Epithelial cell of esophagus (primary cell): ENCODE measurements around the gene TPP2.

Experiments
- DNase-seq: peaks from one replicate; pipeline ENCODE4 v3.0.0; 2010; ENCODE audit warnings: low read depth
- H3K4me3 ChIP-seq: 2 replicates; pipeline ENCODE4 v1.5.1; 2011; ENCODE audit warnings: mild to moderate bottlenecking, low read length, control low read depth
- CTCF ChIP-seq: IDR thresholded peaks from 2 replicates; pipeline ENCODE4 v1.5.1; 2011; ENCODE audit warnings: low read depth, mild to moderate bottlenecking, low read length, control low read depth, inconsistent platforms; ENCODE audit not compliant: insufficient read depth; ENCODE audit errors: missing control alignments

The TPP2 gene

DNA sequence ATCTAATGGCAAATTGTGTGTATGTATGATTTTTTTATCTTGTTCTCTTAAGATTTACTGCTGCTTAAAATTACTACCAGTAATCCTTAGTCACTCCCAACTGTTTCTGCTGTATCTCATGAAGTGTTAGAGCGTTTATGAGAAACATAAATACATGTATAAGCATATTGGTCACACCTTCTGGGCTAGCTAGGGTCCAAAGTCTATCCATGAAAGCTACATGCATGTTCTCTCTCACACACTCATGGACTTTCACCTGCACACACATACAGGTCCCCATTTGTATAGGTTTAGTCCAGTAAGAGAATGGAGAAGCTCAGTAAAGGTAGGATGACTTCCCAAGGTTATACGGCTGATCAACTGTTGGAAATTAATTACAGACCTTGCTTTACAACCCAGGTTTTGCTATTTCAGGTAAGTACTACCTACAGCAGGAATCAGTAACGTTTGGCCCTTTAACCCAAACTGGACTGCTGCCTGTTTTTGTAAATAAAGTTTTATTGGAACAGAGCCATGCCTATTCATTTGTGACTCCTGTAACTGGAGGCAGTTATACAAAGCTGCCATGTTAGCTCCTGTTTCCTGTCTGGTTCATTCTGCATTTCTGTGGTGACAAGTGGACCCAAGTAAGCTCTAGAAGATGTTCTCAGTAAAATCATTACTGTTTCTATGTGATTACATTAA lies 82.8 kb downstream of the TPP2 start:
- no peak for DNase-seq
- H3K4me3 ChIP-seq = no peak overlapping the region
- no peak for TF ChIP-seq CTCF

- no peak overlapping the region for H3K4me3 ChIP-seq
- no peak for DNase-seq
- TF ChIP-seq CTCF = no peak
Observed at GRCh38 chr13:102680133-102680717, 83.4 kb downstream of the TPP2 start.

GRCh38 chr13:102680842-102681740 lies 84.3 kb downstream of the TPP2 start:
- H3K4me3 ChIP-seq = no peak overlapping the region
- DNase-seq = no peak
- no peak for TF ChIP-seq CTCF

DNA sequence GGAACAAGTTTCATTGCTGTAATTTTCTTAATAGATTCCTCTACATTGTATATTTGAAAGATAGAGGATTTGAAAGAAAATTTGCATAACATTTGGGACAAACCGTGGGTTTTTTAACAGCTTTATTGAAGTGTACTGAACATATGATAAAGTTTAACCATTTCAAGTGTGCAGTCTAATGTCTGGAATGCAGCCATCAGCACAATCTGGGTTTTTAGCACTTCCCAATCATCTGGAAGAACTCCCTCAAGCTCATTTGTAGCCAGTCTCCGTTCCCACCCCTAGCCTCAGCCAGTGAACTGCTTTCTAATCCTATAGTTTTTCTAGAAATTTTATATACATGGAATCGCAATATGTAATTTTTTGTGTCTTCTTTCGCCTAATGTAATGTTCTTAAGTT lies 85.4 kb downstream of the TPP2 start:
- TF ChIP-seq CTCF = no peak
- no peak for DNase-seq
- no peak overlapping the region for H3K4me3 ChIP-seq

DNA sequence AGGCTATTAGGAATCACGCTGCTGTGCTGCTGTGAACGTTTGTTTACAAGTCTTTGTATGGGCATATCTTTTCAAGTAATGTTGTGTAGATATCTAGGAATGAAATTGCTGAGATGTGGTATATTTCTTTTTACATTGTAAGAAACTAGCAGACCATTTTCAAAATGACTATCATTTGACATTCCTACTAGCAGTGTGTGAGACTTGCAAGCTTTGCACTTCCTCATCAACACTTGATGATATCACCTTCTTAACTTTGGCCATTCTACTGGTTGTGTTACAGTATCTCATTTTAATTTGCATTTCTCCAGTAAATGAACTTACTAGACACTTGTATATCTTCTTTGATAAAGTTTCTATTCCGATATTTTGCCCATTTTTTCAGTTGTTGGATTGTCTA lies 85.9 kb downstream of the TPP2 start:
- H3K4me3 ChIP-seq = no peak overlapping the region
- TF ChIP-seq CTCF = no peak

DNA sequence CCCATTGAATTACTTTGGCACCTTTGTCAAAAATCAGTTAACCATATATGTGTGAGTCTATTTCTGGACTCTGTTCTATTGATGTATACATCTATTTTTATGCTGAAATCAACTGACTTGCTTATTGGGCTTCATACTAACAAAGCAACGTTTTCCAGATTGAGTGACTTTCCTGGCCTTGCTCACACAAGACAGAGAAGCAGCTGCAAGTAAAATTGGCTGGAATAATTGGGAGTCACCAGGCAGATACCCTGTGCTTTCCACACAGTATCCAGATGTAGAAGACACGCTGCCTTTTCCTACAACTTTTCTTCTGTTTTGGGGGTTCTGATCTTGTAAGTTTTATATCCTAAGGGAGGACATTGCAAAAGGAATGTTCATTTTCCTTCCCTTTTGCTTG lies 86.9 kb downstream of the TPP2 start:
- no peak for DNase-seq
- TF ChIP-seq CTCF = no peak
- H3K4me3 ChIP-seq = no peak overlapping the region

More for the DNA sequence above, 85.9 kb downstream of the TPP2 start:
- no peak for DNase-seq
